Epithelial cell of proximal tubule (primary cell): ENCODE results near the gene APOL6. TPM values are rescaled to one million over a fixed set of nuclear protein-coding genes. Genes with fewer than 3 reads are reported as not detected.

ENCODE experiments used
- DNase-seq: peaks from one replicate; pipeline ENCODE4 v3.0.0-alpha.2; 2011; ENCODE audit warnings: low read depth
- H3K4me3 ChIP-seq: 2 replicates; pipeline ENCODE4 v1.5.1; 2011; ENCODE audit warnings: low read depth, mild to moderate bottlenecking, low read length
- CTCF ChIP-seq: conservative IDR thresholded peaks from 2 replicates; pipeline ENCODE4 v1.5.1; 2012; ENCODE audit warnings: low read depth, mild to moderate bottlenecking, low read length
- total RNA-seq: library from RNA; depleted of rRNA; stranded (reverse); fragments of >200 nt; gene quantifications from 2 replicates; pipeline ENCODE4 v1.2.3, GENCODE V29; 2015

APOL6 gene
- total RNA-seq, 1 donor from 2014 or later = 6.5 TPM

- no peak for DNase-seq
- H3K4me3 ChIP-seq = no peak overlapping the region
- TF ChIP-seq CTCF = no peak
Measured at GRCh38 chr22:35611200-35611890, 36.9 kb upstream of the APOL6 start.

DNA sequence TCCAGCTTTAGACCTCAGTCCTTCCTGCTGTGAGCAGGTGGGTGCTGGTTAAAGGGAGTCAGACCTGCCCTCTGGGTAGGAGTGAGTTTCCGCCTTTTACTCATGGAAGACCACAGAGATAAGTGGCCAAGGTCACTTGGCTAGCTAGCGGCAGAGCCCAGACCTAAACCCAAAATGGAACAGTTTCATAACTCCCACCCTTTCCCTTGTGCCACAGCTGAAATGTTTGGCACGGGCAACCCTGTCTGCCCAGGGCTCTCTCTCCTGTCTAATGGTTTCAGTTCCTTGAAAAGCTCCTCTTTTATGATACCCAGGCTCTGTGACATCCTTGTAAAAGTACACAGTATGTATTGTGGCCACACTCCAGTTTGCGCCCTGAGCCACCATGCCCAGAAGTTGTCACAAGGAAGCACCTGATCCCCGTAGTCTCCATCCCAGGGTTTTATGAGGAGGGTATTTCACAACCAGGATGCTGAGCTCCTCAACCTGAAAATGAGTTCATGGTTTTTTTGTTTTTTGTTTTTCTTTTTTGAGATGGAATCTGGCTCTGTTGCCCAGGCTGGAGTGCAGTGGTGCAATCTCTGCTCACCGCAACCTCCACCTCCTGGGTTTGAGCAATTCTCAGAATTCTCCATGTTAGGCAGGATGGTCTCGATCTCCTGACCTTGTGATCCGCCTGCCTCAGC lies 36.2 kb upstream of the APOL6 start:
- TF ChIP-seq CTCF = no peak
- H3K4me3 ChIP-seq = no peak overlapping the region
- no peak for DNase-seq

DNA sequence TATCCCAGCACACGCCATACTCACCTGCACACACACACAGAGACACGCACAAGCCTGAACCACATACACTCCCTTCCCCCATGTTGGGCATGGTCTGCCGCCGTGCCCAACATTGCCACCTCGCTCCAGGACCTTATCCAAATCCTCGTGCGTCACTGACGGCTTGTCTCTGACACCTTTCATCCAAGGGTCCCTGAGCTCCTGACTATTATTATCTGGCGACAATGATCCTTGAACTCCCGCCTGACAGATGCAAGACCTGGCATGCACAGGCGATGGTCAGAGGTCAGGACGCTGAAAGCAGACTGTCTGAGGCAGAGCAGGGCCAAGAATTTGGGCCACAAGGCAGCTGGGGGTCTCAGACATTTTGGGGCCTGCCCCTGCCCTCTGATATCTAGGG lies 35.3 kb upstream of the APOL6 start:
- TF ChIP-seq CTCF = no peak
- DNase-seq = no peak
- no peak overlapping the region for H3K4me3 ChIP-seq

GRCh38 chr22:35614404-35614803 lies 33.8 kb upstream of the APOL6 start:
- no peak for TF ChIP-seq CTCF
- no peak overlapping the region for H3K4me3 ChIP-seq
- no peak for DNase-seq

GRCh38 chr22:35615156-35615555 lies 33.1 kb upstream of the APOL6 start:
- H3K4me3 ChIP-seq = no peak overlapping the region
- TF ChIP-seq CTCF = no peak
- DNase-seq = no peak

DNA sequence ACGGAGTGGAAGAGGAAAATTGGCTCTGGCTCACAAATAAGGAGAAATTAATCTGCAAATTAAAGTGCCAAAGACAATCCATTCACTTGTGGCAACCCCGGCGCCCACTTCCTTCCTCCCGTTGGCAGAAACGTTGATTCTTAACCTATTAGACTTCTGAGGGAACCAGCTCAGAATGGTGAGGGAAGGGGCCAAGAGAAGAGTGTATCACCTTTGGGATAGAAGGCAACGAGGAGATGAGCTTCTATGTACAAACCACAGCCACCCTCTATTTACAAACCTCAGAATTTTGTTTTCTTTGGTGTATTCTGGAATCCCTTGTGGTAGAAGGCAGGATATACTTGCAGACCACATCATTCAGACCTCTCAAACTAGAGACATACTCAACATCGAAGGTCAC lies 32.2 kb upstream of the APOL6 start:
- no peak overlapping the region for H3K4me3 ChIP-seq
- no peak for TF ChIP-seq CTCF
- DNase-seq = no peak
